Neural progenitor cell (in vitro differentiated cells): ENCODE data around the gene DOLK. TPM values are rescaled to one million over a fixed set of nuclear protein-coding genes. Genes with fewer than 3 reads are reported as not detected.
A peak's percentile ranks its signal among the peaks of the same experiment; 100 is the strongest.

Experiments
- DNase-seq: peaks from one replicate; pipeline ENCODE4 v3.0.0-alpha.2; 2016; ENCODE audit warnings: low spot score
- H2AFZ ChIP-seq: fragments of 200-600 bp; sonication (generic); replicated peaks from 2 replicates; pipeline ENCODE4 v1.6.1; 2016; ENCODE audit warnings: antibody characterized with exemption
- H3F3A ChIP-seq: fragments of 200-600 bp; sonication (generic); 2 replicates; pipeline ENCODE4 v1.6.1; 2016; ENCODE audit warnings: antibody characterized with exemption, low read depth
- H3K27ac ChIP-seq: fragments of 200-600 bp; sonication (generic); 2 replicates; pipeline ENCODE4 v1.5.1; 2016; ENCODE audit warnings: mild to moderate bottlenecking
- H3K27me3 ChIP-seq: fragments of 200-600 bp; sonication (generic); 2 replicates; pipeline ENCODE4 v1.6.1; 2016; ENCODE audit warnings: mild to moderate bottlenecking, moderate library complexity
- H3K36me3 ChIP-seq: fragments of 200-600 bp; sonication (generic); 2 replicates; pipeline ENCODE4 v1.5.1; 2016
- H3K4me1 ChIP-seq: fragments of 200-600 bp; sonication (generic); 2 replicates; pipeline ENCODE4 v1.6.1; 2016; ENCODE audit warnings: mixed run types
- H3K4me2 ChIP-seq: fragments of 200-600 bp; sonication (generic); 2 replicates; pipeline ENCODE4 v1.6.1; 2016
- H3K4me3 ChIP-seq: fragments of 200-600 bp; sonication (generic); 2 replicates; pipeline ENCODE4 v1.5.1; 2016
- H3K79me2 ChIP-seq: fragments of 200-600 bp; sonication (generic); 2 replicates; pipeline ENCODE4 v1.6.1; 2016; ENCODE audit warnings: low read depth
- H3K9ac ChIP-seq: fragments of 200-600 bp; sonication (generic); 2 replicates; pipeline ENCODE4 v1.6.1; 2016
- H3K9me3 ChIP-seq: fragments of 200-600 bp; sonication (generic); 2 replicates; pipeline ENCODE4 v1.5.1; 2016; ENCODE audit warnings: low read depth
- H4K20me1 ChIP-seq: fragments of 200-600 bp; sonication (generic); 2 replicates; pipeline ENCODE4 v1.6.1; 2016; ENCODE audit warnings: low read depth
- H3K27ac Mint-ChIP-seq: 3 replicates; pipeline ENCODE4 v1.8.0; 2021; ENCODE audit warnings: mixed read lengths
- H3K27me3 Mint-ChIP-seq: 2 replicates; pipeline ENCODE4 v1.8.0; 2022; ENCODE audit warnings: low read depth, mild to moderate bottlenecking, inconsistent platforms, moderate library complexity, mixed read lengths; ENCODE audit not compliant: insufficient read depth
- H3K36me3 Mint-ChIP-seq: 3 replicates; pipeline ENCODE4 v1.8.0; 2021; ENCODE audit warnings: mixed read lengths
- H3K4me1 Mint-ChIP-seq: 3 replicates; pipeline ENCODE4 v1.8.0; 2021; ENCODE audit warnings: mixed read lengths
- H3K4me3 Mint-ChIP-seq: 3 replicates; pipeline ENCODE4 v1.8.0; 2021; ENCODE audit warnings: mild to moderate bottlenecking, moderate library complexity, mixed read lengths
- H3K9me3 Mint-ChIP-seq: 3 replicates; pipeline ENCODE4 v1.8.0; 2020; ENCODE audit warnings: mixed read lengths
- EZH2 ChIP-seq: fragments of 200-600 bp; sonication (generic); IDR thresholded peaks from 2 replicates; pipeline ENCODE4 v1.6.1; 2017; ENCODE audit warnings: antibody characterized with exemption, mild to moderate bottlenecking, moderate library complexity
- EZH2phosphoT487 ChIP-seq: fragments of 200-600 bp; sonication (generic); IDR thresholded peaks from 2 replicates; pipeline ENCODE4 v1.6.1; 2017; ENCODE audit warnings: antibody characterized with exemption
- total RNA-seq: library from RNA; depleted of rRNA; stranded (reverse); fragments of >200 nt; gene quantifications from 2 replicates; pipeline ENCODE4 v1.2.3, GENCODE V29; 2015; ENCODE audit warnings: low replicate concordance
- TF ChIP-seq, protein P1 (sequence below): fragments of 200-600 bp; sonication (generic); IDR thresholded peaks from 2 replicates; pipeline ENCODE4 v1.5.1; 2017; ENCODE audit warnings: antibody characterized with exemption, mild to moderate bottlenecking

The DOLK gene
- total RNA-seq, 1 donor from 2014 or later, result 8.2 TPM

DNA sequence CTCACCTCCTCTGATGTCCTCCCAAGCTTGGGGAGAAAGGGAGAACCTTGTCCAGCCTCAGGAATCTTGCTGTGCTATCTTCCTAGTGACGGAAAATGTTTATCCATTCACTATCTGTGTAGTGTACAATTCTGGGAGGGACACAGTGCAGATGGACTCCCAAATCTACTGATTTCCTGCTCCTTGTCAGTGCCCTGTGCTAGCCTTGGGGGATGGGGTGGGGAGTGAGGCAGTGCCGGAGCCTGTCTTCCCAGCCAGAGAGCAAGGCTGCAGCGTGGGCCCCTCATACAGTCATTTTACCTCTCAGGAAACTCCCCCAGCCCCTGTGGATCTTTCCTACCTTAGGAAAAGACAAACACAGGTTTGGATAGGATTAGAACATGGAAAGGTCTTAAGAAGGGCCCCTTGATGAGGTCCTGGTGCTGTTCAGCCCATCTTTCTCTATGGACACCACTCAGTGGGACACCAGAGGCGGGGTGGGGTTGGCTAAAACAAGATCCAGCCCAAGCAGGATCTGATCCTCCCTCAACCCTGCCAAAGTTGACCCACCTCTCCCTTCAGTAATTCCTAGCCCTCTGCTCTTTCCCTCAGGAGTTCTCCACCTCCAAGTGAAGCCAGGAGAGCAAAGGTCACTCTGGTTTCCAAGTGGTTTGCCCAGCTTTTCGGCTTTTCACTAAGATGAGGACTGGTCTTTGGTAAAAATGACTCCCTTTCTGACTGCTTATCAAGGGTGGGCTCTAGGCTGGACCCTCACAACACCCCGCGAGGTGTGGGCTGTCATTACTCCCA, 3.4 kb downstream of the DOLK start:
- Histone ChIP-seq H3K27ac (no peak overlapping the region), H3K9ac (no peak overlapping the region), H2AFZ (no peak overlapping the region), H3K4me2 (no peak overlapping the region), H3K27me3 (no peaks in the 10 kb centered on the region), H3K9me3 (no peaks in the 10 kb centered on the region), H4K20me1 (no peaks in the 10 kb centered on the region), H3F3A (peaks cover 6% of the 10 kb centered on the region), H3K36me3 (no peaks in the 10 kb centered on the region), H3K4me3 (no peak overlapping the region), H3K4me1 (peaks cover 5% of the 10 kb centered on the region), H3K79me2 (peaks cover 29% of the 10 kb centered on the region)
- no peak for DNase-seq
- H3K9me3 Mint-ChIP-seq, result no peaks in the 10 kb centered on the region
- peaks cover 20% of the 10 kb centered on the region for H3K4me1 Mint-ChIP-seq
- no peaks in the 10 kb centered on the region for H3K27me3 Mint-ChIP-seq
- H3K36me3 Mint-ChIP-seq, result peaks cover 13% of the 10 kb centered on the region
- H3K4me3 Mint-ChIP-seq, result no peak overlapping the region
- no peak for TF ChIP-seq EZH2
- TF ChIP-seq, protein P1, sequence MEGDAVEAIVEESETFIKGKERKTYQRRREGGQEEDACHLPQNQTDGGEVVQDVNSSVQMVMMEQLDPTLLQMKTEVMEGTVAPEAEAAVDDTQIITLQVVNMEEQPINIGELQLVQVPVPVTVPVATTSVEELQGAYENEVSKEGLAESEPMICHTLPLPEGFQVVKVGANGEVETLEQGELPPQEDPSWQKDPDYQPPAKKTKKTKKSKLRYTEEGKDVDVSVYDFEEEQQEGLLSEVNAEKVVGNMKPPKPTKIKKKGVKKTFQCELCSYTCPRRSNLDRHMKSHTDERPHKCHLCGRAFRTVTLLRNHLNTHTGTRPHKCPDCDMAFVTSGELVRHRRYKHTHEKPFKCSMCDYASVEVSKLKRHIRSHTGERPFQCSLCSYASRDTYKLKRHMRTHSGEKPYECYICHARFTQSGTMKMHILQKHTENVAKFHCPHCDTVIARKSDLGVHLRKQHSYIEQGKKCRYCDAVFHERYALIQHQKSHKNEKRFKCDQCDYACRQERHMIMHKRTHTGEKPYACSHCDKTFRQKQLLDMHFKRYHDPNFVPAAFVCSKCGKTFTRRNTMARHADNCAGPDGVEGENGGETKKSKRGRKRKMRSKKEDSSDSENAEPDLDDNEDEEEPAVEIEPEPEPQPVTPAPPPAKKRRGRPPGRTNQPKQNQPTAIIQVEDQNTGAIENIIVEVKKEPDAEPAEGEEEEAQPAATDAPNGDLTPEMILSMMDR, result no peak
- TF ChIP-seq EZH2phosphoT487, result no peak
- no peak overlapping the region for H3K27ac Mint-ChIP-seq

DNA sequence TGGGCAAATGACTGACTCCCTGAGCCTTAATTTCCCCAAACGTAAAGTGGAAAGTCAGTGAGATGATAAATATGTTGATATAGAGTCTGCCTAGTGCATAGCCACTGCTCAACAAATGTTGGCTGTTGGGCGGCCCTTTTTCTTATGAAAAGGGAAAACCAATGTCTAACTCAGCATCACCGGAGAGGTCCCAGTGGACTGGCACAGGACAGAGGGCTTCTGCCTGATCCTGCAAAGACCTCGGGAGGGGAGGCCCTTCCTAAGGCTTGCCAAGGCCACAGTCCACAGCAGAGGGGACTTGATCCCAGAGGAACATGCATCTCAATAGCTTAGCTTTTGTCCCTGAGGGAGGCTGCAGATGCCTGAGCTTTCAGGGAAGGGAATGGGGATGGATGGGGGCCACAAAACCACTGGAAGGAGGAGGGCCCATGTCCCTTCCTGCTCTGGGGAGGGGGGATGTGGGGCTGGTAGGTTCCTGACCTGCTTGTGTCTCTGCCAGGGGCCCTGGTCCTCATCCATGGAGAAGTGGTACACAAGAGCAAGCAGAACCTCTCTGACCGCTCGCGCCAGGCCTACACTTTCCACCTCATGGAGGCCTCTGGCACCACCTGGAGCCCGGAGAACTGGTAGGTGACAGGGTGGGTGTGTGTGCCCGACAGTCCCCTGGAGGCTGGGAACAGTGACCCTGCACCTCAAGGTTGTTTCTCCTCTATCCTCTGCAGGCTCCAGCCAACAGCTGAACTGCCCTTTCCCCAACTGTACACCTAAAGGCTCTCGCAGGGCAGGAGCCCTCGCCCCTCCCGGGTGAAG, 6.3 kb downstream of the DOLK start:
- Mint-ChIP-seq H3K9me3 (no peaks in the 10 kb centered on the region), H3K27me3 (peaks cover under 1% of the 10 kb centered on the region), H3K4me1 (peaks cover 8% of the 10 kb centered on the region), H3K4me3 (peak overlapping the region; percentile 14), H3K27ac (no peak overlapping the region), H3K36me3 (peaks cover 8% of the 10 kb centered on the region)
- H3K27ac ChIP-seq, result no peak overlapping the region
- no peaks in the 10 kb centered on the region for H3F3A ChIP-seq
- peak overlapping the region; percentile 7 for H3K9ac ChIP-seq
- H3K9me3 ChIP-seq, result no peaks in the 10 kb centered on the region
- H3K4me3 ChIP-seq, result no peak overlapping the region
- peaks cover 6% of the 10 kb centered on the region for H3K79me2 ChIP-seq
- no peak overlapping the region for H3K4me2 ChIP-seq
- no peaks in the 10 kb centered on the region for H3K36me3 ChIP-seq
- no peak overlapping the region for H2AFZ ChIP-seq
- H3K27me3 ChIP-seq, result no peaks in the 10 kb centered on the region
- TF ChIP-seq EZH2 (no peak), EZH2phosphoT487 (no peak)
- DNase-seq, result no peak
- H4K20me1 ChIP-seq, result no peaks in the 10 kb centered on the region
- no peaks in the 10 kb centered on the region for H3K4me1 ChIP-seq

DNA sequence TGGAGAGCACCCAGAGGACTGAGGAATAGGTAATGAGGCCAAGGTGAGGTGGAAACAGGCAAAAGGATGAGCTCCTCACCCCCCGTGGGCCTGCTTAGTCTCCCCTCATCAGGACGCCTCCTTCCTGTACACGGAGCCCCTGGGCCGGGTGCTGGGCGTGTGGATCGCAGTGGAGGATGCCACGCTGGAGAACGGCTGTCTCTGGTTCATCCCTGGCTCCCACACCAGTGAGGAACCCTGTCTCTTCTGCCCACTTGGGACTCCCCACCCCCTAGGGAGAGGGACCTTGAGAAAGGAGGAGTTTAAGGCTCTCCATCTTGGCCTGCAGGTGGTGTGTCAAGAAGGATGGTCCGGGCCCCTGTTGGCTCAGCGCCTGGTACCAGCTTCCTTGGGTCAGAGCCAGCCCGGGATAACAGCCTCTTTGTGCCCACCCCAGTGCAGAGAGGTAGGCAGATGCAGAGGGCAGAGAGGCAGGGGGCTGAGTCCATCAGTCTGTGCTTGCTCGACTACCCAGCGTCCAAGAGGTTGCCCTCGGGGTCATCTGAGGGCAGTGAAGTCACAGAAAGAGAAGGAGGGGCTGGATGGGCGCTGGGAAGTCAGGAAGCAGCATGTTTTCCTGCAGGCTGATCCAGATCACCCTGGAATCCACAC, 7.0 kb downstream of the DOLK start:
- Histone ChIP-seq H3K4me1 (no peaks in the 10 kb centered on the region), H3K4me2 (no peak overlapping the region), H3K36me3 (no peaks in the 10 kb centered on the region), H3K4me3 (no peak overlapping the region), H3K9ac (peak overlapping the region; percentile 7), H3K79me2 (no peaks in the 10 kb centered on the region), H3K9me3 (no peaks in the 10 kb centered on the region), H2AFZ (no peak overlapping the region), H4K20me1 (no peaks in the 10 kb centered on the region), H3K27ac (no peak overlapping the region), H3K27me3 (no peaks in the 10 kb centered on the region), H3F3A (no peaks in the 10 kb centered on the region)
- Mint-ChIP-seq H3K27ac (no peak overlapping the region), H3K4me3 (peak overlapping the region; percentile 14), H3K9me3 (no peaks in the 10 kb centered on the region), H3K27me3 (peaks cover 4% of the 10 kb centered on the region), H3K4me1 (peaks cover under 1% of the 10 kb centered on the region), H3K36me3 (peaks cover under 1% of the 10 kb centered on the region)
- TF ChIP-seq, protein P1, result no peak
- TF ChIP-seq EZH2, result no peak
- TF ChIP-seq EZH2phosphoT487, result no peak
- DNase-seq, result no peak
